ENCODE measurements around the gene DCLK1.
"Not testable (repeated sequence)": the region's sequence is repeated elsewhere in the genome, so short reads cannot be mapped to it uniquely, and the experiment has no call there.

Gene DCLK1

DNA sequence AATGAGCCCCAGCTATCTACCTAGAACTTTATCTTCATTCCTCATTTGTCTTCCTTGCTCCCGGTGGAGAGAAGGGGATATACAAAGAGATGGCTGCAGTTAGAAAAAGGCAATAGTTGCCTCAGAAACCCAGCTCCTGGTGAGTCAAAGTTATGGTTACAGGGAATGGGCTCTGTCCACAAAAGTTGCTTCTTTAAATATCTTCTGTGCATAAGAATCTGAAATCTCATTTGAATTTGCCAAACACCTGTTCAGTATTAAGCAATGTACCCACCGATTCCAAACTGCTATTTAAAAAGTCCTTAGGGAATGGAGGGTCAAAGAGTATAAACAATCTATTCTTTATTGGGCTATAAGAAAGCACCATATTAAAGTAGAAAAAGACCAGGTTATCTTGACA lies 48.4 kb downstream of the DCLK1 start:
- no peak for DNase-seq

DNA sequence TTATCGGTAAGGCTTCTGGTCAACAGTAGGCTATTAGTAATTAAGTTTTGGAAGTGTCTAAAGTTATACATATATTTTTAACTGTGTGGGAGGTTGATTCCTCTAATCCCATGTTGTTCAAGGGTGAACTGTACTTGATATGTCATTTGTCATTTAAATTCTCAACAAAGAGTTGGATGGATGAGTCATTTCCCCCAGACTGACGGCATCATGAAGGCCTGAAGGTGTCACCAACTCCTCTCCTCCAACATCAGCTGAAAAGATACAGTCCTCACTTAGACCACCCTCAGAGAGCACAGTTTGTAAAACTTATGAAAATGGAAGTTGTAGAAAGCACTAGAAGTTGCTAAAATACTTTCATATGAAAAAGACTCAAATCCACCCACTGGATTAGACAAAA lies 48.8 kb downstream of the DCLK1 start:
- DNase-seq, result no peak

DNA sequence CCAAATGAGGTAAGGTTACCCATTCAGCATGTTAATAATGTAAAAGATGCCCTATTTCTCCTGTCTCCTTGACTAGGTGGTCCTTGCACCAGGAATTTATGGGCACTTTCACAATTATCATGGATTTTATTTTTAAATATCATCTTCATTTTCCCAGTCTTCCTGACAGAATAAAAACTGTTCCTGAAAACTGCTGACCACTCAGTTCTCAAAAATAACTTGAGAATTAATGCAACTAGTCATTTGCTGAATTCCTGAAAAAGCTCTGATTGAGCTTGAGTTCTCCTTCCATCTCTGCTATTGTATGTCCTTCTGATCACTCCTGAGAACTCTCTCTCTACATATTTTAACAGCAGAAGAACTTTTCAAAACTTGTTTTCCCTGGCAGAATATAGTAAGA lies 55.0 kb downstream of the DCLK1 start:
- DNase-seq, result no peak

DNA sequence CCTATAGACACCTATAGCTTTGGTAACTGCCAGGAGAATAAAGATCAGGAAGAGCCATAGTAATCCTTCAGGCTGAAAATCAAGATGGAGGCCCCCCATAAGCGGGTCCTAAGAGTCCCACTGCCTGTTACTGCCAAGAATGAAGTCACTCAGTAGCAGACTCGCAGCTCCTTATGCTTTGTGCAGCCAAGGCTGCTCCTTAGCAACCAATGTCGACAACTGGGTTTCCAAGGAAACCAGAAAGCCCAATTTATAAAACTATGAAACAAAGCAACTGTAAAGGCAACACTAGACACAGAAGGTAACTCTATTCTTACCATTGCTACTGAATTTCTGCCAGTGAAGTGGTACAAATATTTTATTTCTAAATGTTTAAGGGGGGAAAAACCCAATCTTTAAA lies 56.5 kb downstream of the DCLK1 start:
- no peak for DNase-seq

DNA sequence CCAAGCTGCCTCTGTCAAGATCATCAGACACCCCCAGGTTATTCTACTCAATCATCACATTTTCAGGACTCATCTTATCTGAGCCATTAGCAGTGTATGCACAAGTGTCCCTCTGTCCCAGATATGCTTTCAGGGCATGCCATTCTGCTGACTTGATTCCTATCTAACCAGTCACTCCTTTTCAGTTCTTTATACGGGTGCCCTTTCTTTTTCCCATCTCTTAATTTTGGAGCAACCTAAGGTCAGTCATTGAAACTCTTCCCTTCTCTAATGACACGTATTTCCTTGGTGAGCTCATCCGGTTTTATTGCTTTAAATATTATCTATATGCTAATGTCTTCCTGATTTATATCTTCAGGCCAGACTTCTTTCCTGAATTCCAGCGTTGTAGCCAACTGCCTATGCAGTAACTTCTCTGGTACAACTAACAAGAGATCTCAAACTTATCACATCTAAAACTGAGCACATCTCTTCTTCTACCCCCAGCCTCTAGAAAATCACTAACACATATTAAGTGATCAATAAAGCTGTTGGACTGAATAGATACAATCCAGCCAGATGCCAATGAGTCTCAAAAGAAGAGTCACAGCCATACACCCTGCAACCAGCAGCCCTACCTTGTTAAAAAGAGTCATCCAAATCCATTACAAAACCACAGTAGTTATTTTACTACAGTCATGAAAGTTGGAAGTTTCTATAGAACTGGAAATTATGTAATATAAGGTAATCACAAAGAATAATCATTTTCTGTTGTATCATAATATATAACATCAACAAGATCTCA lies 58.8 kb downstream of the DCLK1 start:
- no peak for DNase-seq

DNA sequence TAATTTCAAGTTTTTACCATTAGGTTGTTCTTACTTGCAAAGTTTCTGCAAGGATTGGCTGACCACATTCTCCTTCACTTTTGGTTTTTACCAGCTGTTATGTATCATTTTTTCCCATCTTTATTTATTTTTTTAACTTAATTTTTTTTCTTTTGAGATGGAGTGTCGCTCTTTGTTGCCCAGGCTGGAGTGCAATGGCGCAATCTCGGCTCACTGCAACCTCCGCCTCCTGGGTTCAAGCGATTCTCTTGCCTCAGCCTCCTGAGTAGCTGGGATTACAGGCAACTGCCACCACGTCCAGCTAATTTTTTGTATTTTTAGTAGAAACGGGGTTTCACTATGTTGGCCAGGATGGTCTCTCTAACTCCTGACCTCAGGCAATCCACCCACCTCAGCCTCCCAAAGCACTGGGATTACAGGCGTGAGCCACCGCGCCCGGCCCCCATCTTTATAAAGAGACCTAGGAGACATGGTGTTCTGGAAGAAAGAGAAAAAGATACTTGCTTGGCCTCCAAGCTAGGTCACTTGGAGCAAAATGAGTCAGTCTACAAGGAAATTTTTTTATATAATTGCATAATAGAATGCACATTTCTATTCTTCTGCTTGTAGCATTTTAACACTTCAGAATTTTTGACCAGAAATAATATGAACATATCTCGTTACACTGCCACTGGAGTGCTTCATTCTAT lies 60.5 kb downstream of the DCLK1 start:
- not testable (repeated sequence) for DNase-seq

DNA sequence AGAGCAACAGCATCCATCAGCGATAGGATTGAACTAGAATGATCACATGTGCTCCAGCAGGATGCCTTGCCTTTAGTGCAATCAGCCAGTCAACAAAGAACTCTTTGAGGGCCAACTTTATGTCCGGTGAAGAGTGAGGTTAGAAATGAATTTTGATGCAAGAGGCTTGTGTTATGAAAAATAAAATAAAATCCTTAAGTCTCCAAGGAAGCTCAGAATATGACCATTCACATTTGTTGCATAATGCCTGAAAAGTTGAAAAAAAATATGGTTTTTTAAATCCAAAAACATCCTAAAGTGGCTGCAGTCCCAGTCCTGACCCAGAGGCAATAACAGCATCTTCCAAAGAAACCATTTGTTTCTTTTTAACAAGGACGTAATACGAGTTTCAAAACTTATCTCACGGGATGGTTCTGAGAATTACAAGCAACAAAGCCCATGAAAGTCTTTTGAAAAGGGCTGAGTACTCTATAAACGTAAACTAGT lies 61.3 kb downstream of the DCLK1 start:
- no peak for DNase-seq

DNA sequence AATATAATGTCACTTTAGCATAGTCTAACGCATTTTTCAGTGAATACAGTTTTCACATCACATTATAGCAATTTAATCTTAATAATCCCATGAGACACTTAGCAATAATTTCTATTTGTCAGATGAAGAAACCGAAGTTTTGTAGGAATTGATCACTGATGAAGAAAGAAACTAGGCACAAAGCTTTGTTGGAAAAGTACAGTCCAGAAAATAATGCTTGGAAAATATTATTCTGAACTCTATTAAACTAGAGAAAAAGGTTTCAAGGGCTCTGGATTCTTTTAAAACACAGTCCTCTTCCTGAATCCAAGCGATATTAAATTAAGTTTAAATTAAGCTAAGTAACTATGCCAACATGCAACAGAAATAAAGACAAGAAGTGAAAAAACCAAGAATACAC lies 62.2 kb downstream of the DCLK1 start:
- no peak for DNase-seq

DNA sequence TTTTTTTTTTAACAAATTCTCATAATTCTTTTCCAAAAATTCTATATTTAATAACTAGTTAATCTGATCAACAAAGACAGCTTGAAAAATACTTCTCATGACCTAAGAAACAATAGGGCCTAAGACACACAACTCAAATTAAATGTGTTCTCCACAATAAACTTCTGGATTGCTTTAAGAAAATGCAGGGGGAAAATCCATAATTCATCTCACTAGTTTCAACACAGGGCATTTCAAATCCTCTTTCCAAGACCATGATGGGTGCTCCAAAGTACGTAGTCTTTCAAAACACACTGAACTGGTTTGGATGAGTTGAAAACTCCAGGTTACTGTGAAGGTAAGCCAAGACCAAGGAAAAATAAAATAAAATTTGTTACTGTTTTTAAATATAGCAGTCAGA lies 62.6 kb downstream of the DCLK1 start:
- DNase-seq, result no peak

DNA sequence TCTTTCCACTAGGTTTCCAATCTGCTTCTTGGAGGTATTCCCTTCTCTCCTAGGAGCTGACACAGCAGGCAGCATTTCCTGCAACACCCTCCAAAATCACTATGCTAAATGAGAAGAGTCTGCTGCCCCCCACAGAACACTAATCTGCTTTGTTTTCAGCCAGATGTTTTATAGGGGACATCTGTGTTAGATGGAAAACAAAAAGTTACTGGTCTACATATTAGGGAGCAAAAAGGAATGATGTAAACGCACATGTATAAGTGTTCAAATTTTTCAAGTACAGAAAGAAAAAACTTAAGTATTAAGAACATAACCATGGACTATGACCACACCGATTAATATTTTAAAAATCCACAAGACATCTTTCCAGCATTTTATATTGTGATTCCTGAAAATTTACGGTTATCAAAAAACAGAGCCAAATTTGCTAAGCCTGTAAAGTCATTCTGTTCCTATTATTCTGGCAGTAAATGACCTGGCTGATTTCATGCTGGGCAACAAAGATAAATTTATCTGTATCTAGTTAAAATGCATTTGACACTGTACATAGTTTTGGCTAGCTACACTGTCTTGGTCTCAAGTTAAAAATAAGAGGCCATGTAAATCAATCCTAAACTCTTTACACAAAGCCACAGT lies 63.3 kb downstream of the DCLK1 start:
- no peak for DNase-seq

DNA sequence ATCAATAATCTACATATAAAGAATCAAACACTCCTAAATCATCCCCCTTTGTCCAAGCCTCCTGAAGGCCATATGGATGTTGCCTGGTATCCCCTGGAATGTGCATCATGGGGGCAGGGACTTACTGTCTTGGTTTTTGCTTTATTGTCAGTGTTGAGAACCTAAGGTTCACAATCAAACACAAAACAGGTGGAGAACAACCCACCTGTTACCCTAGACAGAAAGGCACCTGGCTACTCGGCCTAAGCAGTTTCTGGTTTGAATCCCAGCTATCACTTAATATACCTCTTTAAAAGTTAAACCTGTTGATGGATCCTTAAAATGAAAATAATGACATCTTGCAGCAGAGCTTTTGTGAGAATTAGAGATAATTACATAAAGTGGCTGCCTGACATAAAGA lies 68.9 kb downstream of the DCLK1 start:
- DNase-seq, result no peak

DNA sequence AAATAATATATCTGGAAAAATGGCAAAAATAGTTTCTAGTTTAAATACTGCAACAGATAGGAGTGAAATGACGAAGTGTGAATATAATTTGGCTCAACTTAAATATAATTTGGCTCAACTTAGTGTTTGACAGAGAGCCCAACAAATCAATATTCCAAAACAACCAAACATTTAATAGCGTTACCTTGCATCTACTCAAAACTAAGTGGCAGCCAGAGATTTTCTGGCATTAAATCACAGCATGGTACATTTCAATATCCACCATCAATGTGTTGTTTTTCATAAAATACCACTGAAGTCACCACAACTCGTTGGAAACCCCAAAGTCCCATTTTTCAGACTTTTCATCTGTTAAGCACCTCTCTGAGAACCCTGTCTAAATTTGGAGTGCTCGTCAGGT lies 69.6 kb downstream of the DCLK1 start:
- DNase-seq, result no peak

DNA sequence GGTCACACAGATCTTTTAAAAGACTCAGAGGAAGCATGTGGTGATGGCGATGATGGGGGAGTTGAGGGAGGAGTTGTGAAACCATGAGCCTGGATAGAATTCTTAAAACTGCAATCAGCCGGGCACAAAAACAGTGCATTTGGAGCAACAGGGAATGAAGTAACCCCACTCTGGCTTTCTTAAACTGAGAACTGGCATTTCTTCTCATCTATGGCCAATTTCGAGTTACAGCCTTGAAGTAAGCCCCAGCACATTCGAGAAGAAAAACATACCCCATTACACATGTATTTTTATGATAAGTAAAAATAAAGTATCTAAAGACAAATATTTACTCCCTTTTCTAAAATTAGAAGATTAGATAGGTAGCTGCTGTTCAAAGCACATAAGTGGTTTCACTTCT lies 70.1 kb downstream of the DCLK1 start:
- DNase-seq, result no peak

DNA sequence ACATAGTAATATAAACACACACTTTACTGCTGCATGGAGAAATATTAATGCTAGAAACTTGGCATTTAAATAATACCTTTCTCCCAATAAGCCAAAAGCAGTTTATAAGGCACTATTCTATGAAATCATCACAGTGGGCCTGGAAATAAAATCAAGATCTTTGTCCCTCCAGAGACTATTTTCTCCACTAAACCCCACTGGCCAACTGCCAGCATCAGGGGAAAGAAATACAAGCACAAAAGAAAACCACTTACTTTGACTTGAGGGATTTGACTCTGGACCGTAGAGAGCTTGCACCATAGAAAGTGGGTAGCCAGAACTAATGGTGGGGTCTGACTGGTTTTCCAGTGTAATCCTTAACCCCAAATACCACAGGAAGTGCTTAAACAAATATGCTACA lies 71.9 kb downstream of the DCLK1 start:
- DNase-seq, result no peak

DNA sequence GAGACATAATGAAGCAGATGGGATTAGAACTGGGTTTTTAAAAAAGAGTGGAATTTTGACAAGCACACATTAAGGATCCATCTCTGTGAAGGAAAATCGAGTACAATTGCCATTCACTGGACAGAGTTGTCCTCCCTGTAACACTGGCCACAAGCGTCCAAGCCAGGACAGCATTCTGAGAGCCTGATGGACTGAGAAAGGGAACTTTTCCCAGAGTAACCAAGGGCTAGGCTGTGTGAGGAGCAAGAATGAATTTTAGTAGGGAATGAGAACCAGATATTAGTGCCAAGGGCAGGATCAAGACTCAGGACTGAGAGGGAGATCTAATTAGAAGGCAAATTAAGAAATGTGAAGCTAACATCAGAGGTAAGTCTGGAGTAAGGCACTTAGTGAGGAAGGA lies 73.1 kb downstream of the DCLK1 start:
- no peak for DNase-seq

DNA sequence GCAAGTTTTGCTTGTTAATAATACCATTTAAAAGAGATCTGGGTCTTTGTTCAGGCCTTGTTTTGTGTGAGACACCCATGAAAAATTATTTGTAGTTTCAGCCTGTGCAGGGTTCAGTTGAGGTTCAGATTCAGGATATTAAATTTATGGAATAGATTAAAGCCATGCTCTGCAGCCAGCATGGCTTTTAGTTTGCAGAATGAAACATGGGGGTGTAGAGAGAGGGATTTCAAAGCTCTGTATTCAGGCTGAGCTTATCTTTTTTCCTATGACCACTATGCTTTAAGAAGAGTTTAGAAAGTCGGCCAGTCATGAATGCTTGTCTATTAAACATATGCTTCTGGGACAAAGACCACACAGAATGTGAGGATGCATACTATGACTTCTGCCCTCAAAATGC lies 73.6 kb downstream of the DCLK1 start:
- no peak for DNase-seq

DNA sequence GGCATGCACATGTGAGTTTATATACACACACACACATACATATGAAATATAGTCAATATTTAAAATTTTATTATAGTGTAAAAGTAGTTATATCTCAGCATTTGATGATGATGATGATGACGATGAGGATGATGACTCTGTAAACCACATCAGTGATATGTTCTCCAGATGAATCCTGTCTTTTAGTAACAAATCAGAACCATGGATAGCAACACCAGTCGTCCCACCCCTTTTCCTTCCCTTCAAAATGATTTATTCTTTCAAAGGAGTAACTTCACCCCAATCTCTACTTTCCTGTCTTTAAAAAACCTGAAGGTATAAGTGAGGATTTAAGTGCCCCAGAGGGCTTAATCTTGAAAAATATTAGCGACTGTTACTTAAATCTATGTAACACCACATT lies 74.1 kb downstream of the DCLK1 start:
- DNase-seq, result peak; percentile 1

DNA sequence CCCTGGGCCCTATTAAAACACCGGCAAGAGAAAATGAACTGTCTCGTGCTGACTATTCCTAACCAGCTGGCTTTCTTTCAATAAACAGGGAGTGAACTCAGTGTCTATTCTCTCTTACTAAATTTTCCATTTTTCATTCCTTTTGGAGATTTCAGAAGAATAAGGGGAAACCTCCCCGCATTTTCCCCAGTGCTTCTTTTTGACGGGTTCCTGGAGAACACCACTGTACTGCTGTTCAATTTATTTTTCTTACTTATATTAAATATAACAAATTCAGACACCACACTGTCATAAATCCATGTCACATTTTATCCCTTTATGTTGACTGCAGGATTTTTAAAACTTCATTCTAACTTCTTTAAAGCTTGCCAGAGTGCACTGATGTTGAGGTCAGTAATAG lies 75.8 kb downstream of the DCLK1 start:
- DNase-seq, result no peak

DNA sequence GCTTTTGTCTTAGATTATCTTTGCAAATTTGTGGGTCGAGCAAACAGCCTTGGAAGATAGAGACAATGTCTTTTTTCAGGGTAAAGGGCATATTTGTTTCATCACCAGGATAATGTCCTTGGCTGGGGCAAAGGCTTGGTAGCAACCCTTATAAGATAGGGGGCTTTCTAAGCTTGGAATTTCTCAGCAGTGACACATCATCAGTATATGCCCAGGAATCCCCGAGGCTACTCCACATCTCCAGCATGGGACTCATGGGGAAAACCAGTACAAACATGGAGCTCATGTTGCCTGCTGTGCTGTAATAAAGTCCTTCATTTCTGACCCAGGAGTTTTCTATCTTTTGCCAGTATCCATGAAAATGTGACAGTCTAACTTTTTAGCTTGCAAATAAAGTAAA lies 77.1 kb downstream of the DCLK1 start:
- DNase-seq, result no peak

DNA sequence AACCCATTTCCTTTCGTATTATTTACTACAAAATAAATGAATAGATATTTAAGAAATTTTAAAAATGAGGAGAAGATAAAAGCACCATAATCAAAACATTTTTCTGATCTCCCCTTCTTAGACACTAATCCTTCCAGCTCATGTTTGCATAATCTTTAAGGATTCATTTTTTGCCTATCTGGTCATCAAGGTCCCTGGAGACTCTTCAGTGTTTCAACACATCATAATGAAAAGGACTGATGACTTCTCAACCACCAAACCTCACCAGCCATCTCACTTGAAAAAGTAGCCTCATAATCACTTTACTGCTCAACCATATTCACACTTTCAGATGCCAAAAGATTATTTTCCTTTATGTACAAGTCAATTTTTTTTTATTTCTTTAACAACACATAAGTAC lies 80.1 kb downstream of the DCLK1 start:
- no peak for DNase-seq

DNA sequence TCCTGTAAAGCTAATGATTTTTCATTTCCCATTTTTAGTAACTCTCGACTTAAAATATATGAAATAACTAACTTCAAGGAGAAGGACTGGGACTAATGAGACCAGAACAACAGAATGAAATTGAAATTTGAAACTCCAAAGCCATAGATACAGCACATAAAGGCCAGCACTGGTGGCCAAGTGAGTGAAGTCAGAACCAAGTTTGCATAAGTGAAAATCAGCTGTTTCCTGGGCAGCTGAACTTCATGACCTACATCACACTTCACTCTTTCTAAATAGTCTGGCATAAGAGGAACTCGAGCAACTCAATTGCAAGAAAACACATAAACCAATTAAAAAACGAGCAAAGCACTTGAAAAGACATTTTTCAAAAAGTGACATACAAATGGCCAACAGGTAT lies 84.5 kb downstream of the DCLK1 start:
- no peak for DNase-seq

DNA sequence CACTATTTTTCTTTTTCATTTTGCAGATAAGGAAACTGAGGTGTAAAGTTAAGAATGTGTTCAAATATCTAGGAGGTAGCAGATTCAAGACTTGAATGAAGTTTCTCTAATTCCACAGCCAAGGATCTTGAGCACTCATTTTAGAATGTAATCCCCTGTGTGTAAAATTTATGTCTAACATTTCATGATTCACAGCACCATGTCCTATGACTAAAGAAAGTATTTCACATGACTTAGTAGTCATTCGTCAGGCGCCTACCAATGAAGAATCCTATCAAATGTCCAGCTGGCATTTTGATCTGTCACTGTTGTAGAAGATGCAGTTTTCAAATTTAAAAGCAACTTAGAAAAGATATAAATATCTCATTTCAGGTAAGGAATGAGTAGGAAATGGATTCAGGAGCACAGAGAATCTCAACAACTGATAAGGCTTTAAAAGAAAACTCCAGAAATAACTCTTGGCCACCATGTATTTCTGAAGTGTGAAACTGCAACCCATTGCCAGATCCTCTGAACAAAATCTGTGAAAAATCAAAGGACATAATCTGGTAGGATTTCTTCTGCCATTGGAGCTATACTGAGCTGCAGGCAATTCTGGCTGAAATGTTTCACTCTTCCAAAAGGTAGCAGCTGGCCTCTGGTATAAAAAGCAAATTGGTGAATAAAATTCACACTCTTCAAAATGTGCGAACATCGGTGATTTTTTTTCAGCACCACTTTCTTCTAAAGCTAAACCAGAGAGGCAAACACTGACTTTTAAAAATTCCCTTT lies 92.2 kb downstream of the DCLK1 start:
- DNase-seq, result no peak

DNA sequence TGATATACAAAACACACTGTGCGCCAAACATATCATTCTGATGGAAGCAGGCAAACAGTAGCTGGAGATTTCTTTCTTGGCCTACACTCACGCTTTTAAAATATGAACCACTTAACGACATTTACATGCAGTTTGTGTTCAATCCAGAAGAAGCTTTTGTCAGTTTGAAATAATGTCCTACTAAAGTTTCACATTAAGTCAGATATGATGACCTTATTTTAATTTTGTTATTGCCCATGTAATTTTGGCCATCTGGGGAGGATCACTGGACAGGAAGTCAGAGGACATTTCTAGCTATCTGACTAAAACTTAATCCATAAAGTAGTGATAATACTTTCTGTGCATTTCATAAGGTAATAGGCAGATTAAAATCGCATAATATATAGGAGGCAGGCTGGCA lies 98.1 kb downstream of the DCLK1 start:
- no peak for DNase-seq
